Thyroid gland (tissue), 4 donors: ENCODE measurements around the gene PRLH. TPM values are rescaled to one million over a fixed set of nuclear protein-coding genes. Genes with fewer than 3 reads are reported as not detected.

Experiments used
- DNase-seq, 2 donors: peaks; one replicate each; pipeline ENCODE4 v3.0.0-alpha.2; 2019
- H3K27ac ChIP-seq, 3 donors: fragments of 200-600 bp; sonication (generic); 1 replicate in 2 of 3; 2 replicates in 1 of 3; pipeline ENCODE4 v1.5.1; 2016 to 2019; ENCODE audit warnings: mild to moderate bottlenecking in 1 of 3, moderate library complexity in 1 of 3
- H3K27me3 ChIP-seq: fragments of 200-600 bp; sonication (generic); one replicate; pipeline ENCODE4 v1.5.1; 2019
- H3K36me3 ChIP-seq, 2 donors: fragments of 200-600 bp; sonication (generic); one replicate each; pipeline ENCODE4 v1.5.1; 2016 to 2019
- H3K4me1 ChIP-seq, 2 donors: fragments of 200-600 bp; sonication (generic); one replicate each; pipeline ENCODE4 v1.5.1; 2017 to 2019
- H3K4me3 ChIP-seq, 3 donors: fragments of 200-600 bp; sonication (generic); replicated peaks in 1 of 3; 1 replicate in 2 of 3; 2 replicates in 1 of 3; pipeline ENCODE4 v1.5.1; 2016; ENCODE audit warnings: mild to moderate bottlenecking in 1 of 3
- H3K9me3 ChIP-seq: fragments of 200-600 bp; sonication (generic); one replicate; pipeline ENCODE4 v1.5.1; 2017
- CTCF ChIP-seq, 6 experiments: fragments of 200-600 bp in 3 of 6; fragments of 450-650 bp in 3 of 6; sonication (generic) in 3 of 6; IDR thresholded peaks; one replicate each; pipeline ENCODE4 v1.5.1; 2016 to 2019; ENCODE audit warnings: antibody characterized with exemption in 6 of 6, mild to moderate bottlenecking in 2 of 6, inconsistent platforms in 1 of 6, moderate library complexity in 1 of 6
- POLR2A ChIP-seq, 2 donors: fragments of 450-650 bp; IDR thresholded peaks; one replicate each; pipeline ENCODE4 v1.6.1; 2017; ENCODE audit warnings: antibody characterized with exemption in 2 of 2, mild to moderate bottlenecking in 2 of 2, moderate library complexity in 1 of 2
- WGBS, 2 donors: methylation state at CpG; one replicate each; pipeline ENCODE4 v1.1.5; 2017; 5-methylcytosine and 5-hydroxymethylcytosine counted together
- intact Hi-C: fragments of 100-400 bp; cut with DNase I; formaldehyde crosslinking; loops from one replicate; pipeline ENCODE4 v1.15.1; 2023
- total RNA-seq, 4 donors: library from RNA; depleted of rRNA; stranded (reverse); fragments of >200 nt; gene quantifications; one replicate each; pipeline ENCODE4 v1.2.3, GENCODE V29; 2016

Gene PRLH
- total RNA-seq, 4 donors from 2014 or later = not detected

DNA sequence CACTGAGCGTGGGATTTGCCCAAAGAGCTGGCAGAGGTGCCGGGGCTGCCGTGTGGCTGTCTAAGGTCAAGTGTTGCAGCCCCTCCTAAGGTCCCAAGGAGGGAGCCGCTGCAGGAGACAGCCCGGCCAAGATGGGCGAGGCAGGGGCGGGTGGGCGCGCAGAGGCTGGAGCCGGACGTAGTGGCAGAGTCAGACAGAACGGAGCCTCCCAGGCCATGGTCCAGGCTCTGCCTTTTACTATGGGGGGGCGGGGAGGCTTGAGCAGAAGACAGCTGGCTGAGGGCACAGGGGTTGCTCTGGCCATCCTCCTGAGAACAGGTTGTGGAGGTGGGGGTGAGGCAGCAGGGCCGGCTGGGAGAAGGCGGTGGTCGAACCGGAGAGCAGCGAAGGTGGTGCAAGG, 27.5 kb upstream of the PRLH start:
- 85 to 93% methylated on average over 17 to 18 of the region's 18 CpGs for WGBS, 2 donors
- no peaks in the 10 kb centered on the region for H3K27me3 ChIP-seq
- peaks cover 3 to 7% of the 10 kb centered on the region in 2 donors for H3K36me3 ChIP-seq
- DNase-seq = no peak
- intact Hi-C loops = no loop called here
- H3K27ac ChIP-seq = no peak overlapping the region
- no peak overlapping the region for H3K4me3 ChIP-seq
- no peaks in the 10 kb centered on the region for H3K9me3 ChIP-seq
- no peaks in the 10 kb centered on the region for H3K4me1 ChIP-seq
- TF ChIP-seq CTCF (IDR thresholded peaks at IDR 0.05) (no peak), POLR2A (IDR thresholded peaks at IDR 0.05) (no peak)

DNA sequence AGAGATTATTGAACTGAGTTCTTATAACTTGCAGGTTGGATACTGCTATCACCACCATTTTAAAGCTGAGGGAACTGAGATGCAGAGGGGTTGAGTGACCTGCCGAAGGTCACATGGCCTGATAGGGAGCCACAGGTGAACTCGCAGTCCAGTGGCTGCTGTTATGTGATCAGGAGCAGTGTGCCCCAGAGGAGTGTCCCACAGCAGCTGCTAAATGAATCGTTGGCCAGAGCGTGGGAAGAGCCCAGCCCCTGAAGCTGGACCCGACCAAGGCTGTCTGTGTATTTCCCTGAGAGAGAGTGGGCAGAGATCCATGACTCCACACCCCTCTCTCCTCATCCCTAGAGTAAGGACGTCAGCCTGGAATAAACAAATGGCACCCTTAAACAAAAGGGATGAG, 26.7 kb upstream of the PRLH start:
- no peaks in the 10 kb centered on the region for H3K4me1 ChIP-seq
- H3K4me3 ChIP-seq = no peak overlapping the region
- no peak for DNase-seq
- intact Hi-C loops = no loop called here
- no peaks in the 10 kb centered on the region for H3K27me3 ChIP-seq
- H3K27ac ChIP-seq = no peak overlapping the region
- TF ChIP-seq CTCF (IDR thresholded peaks at IDR 0.05) = no peak
- TF ChIP-seq POLR2A (IDR thresholded peaks at IDR 0.05) = no peak
- peaks cover 3 to 7% of the 10 kb centered on the region in 2 donors for H3K36me3 ChIP-seq
- H3K9me3 ChIP-seq = no peaks in the 10 kb centered on the region
- WGBS, 2 donors = 73 to 79% methylated on average over 6 of the region's 6 CpGs

GRCh38 chr2:237540223-237540775, 26.1 kb upstream of the PRLH start:
- Histone ChIP-seq H3K9me3 (no peaks in the 10 kb centered on the region), H3K27me3 (no peaks in the 10 kb centered on the region), H3K4me1 (no peaks in the 10 kb centered on the region), H3K36me3 (peaks cover 3 to 7% of the 10 kb centered on the region in 2 donors), H3K4me3 (no peak overlapping the region), H3K27ac (no peak overlapping the region)
- no peak for DNase-seq
- WGBS, 2 donors = 87 to 96% methylated on average over 10 to 11 of the region's 13 CpGs
- intact Hi-C loops = no loop called here
- no peak for TF ChIP-seq CTCF (IDR thresholded peaks at IDR 0.05)
- no peak for TF ChIP-seq POLR2A (IDR thresholded peaks at IDR 0.05)

GRCh38 chr2:237540823-237541222, 25.6 kb upstream of the PRLH start:
- TF ChIP-seq POLR2A (IDR thresholded peaks at IDR 0.05) (no peak), CTCF (IDR thresholded peaks at IDR 0.05) (no peak)
- Histone ChIP-seq H3K4me3 (no peak overlapping the region), H3K4me1 (no peaks in the 10 kb centered on the region), H3K36me3 (peaks cover 7 to 8% of the 10 kb centered on the region in 2 donors), H3K9me3 (no peaks in the 10 kb centered on the region), H3K27me3 (no peaks in the 10 kb centered on the region), H3K27ac (no peak overlapping the region)
- 46 to 73% methylated on average over 5 to 6 of the region's 6 CpGs for WGBS, 2 donors
- intact Hi-C loops = no loop called here
- peak in 1 of 2 donors; percentile 21 for DNase-seq

DNA sequence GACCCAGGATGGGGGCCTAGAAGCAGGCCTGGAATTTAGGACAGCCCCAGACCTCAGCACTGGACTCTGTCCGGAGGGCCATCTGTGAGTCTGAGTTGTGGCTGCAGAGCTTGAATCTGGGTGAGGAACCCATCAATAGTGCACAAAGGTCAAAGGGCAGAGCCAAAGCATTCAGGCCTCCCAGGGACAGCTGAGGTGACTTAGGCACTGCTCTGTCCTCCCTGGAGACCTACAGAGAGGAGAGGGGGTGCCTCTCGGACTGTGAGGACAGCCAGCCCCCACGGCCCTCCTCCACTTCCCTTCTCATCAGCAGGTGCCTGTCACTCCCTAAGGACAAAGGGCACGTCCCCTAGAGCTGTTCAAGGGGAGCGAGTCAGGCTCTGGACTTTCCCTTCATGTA, 25.1 kb upstream of the PRLH start:
- 87 to 92% methylated on average over 4 to 5 of the region's 5 CpGs for WGBS, 2 donors
- H3K36me3 ChIP-seq = peaks cover 7 to 12% of the 10 kb centered on the region in 2 donors
- H3K9me3 ChIP-seq = no peaks in the 10 kb centered on the region
- no peak for DNase-seq
- intact Hi-C loops = no loop called here
- TF ChIP-seq CTCF (IDR thresholded peaks at IDR 0.05) (no peak), POLR2A (IDR thresholded peaks at IDR 0.05) (no peak)
- H3K27me3 ChIP-seq = no peaks in the 10 kb centered on the region
- H3K4me3 ChIP-seq = no peak overlapping the region
- no peak overlapping the region for H3K27ac ChIP-seq
- H3K4me1 ChIP-seq = no peaks in the 10 kb centered on the region
